Type B pancreatic cell (in vitro differentiated cells): Measurements from ENCODE around the gene EFNB1. TPM values are rescaled to one million over a fixed set of nuclear protein-coding genes. Genes with fewer than 3 reads are reported as not detected.

Experiments used
- DNase-seq: peaks from one replicate; pipeline ENCODE4 v3.0.0; 2021; ENCODE audit warnings: mixed read lengths; ENCODE audit not compliant: unreplicated experiment; ENCODE audit errors: extremely low spot score
- H3K27ac Mint-ChIP-seq: 2 replicates; pipeline ENCODE4 v1.8.0; 2021; ENCODE audit warnings: mild to moderate bottlenecking, mixed read lengths
- H3K27me3 Mint-ChIP-seq: 2 replicates; pipeline ENCODE4 v1.8.0; 2021; ENCODE audit warnings: mixed read lengths
- H3K36me3 Mint-ChIP-seq: 2 replicates; pipeline ENCODE4 v1.8.0; 2021; ENCODE audit warnings: mixed read lengths
- H3K4me1 Mint-ChIP-seq: one replicate; pipeline ENCODE4 v1.8.0; 2021; ENCODE audit warnings: mixed read lengths; ENCODE audit not compliant: unreplicated experiment
- H3K4me3 Mint-ChIP-seq: 2 replicates; pipeline ENCODE4 v1.8.0; 2021; ENCODE audit warnings: mild to moderate bottlenecking, mixed read lengths
- H3K9me3 Mint-ChIP-seq: 2 replicates; pipeline ENCODE4 v1.8.0; 2021; ENCODE audit warnings: mixed read lengths
- CTCF ChIP-seq: fragments of 200-600 bp; sonication (generic); conservative IDR thresholded peaks from 2 replicates; pipeline ENCODE4 v1.5.0; 2021; ENCODE audit warnings: antibody characterized with exemption, mild to moderate bottlenecking
- total RNA-seq: library from RNA; stranded (reverse); gene quantifications from 2 replicates; pipeline ENCODE4 v1.2.1, GENCODE V29; 2021; ENCODE audit warnings: low replicate concordance

The EFNB1 gene
- total RNA-seq, 1 donor from 2014 or later: 63.7 TPM

GRCh38 chrX:68865300-68865699 is 36.5 kb downstream of the EFNB1 start:
- no peak for TF ChIP-seq CTCF
- no peaks in the 10 kb centered on the region for H3K9me3 Mint-ChIP-seq
- H3K27me3 Mint-ChIP-seq: no peaks in the 10 kb centered on the region
- H3K36me3 Mint-ChIP-seq: no peaks in the 10 kb centered on the region
- no peak overlapping the region for H3K27ac Mint-ChIP-seq
- no peak for DNase-seq
- H3K4me3 Mint-ChIP-seq: no peak overlapping the region
- H3K4me1 Mint-ChIP-seq: peaks cover 20% of the 10 kb centered on the region

DNA sequence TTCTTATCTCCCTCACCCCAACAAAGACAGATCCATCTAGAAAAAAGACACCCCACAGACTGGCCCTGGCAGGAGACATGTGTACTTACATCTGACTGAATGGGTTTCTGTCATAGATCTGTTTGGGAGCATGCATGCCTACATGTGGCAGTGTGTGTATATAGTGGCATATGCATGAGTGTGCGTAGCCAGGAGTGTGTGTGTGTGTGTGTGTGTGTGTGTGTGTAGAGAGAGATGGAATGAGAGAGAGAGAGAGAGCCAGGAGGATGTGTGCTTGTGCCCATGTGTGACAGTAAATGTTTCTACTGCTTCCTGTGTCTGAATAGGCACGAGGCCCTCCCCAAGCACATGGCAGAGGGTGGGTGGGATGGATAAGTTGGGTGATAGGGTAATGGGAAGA is 37.1 kb downstream of the EFNB1 start:
- no peaks in the 10 kb centered on the region for H3K36me3 Mint-ChIP-seq
- H3K4me3 Mint-ChIP-seq: no peak overlapping the region
- no peak overlapping the region for H3K27ac Mint-ChIP-seq
- peaks cover 20% of the 10 kb centered on the region for H3K4me1 Mint-ChIP-seq
- DNase-seq: no peak
- no peak for TF ChIP-seq CTCF
- no peaks in the 10 kb centered on the region for H3K27me3 Mint-ChIP-seq
- no peaks in the 10 kb centered on the region for H3K9me3 Mint-ChIP-seq

DNA sequence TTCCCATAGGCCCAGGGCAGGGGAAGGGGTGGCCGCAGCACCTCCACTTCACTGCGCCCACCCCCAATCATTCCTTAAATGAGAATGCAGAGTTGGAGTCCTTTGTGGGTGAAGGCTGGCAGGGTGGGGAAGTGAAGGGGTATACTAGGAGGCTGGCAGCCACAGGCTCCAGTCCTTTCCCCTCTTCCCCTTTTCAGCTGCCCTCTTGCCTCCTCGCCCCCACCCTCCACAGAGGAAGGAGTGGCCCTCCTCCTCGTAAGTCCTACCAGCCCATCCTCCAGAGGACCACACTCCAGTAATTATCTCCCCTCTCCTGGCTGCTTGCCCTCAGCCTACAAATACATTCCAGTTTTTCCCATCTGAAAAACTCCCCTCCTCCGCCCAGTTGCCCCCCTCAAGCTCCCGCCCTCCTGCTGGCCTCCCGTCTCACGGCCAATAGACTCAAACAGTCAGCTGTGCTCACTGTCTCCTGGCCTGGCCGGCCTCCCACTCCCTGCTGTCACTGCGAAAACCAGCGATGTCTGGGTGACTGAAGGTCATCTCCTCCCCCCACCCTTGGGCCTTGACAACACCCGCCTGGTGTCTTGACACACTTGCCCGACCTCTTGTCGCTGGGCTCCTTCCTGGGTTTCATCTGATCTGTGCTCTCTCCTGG is 38.8 kb downstream of the EFNB1 start:
- Mint-ChIP-seq H3K4me3 (peak overlapping the region; percentile 7), H3K9me3 (no peaks in the 10 kb centered on the region), H3K4me1 (peaks cover 33% of the 10 kb centered on the region), H3K27me3 (no peaks in the 10 kb centered on the region), H3K27ac (peak overlapping the region; percentile 31), H3K36me3 (no peaks in the 10 kb centered on the region)
- no peak for TF ChIP-seq CTCF
- no peak for DNase-seq

DNA sequence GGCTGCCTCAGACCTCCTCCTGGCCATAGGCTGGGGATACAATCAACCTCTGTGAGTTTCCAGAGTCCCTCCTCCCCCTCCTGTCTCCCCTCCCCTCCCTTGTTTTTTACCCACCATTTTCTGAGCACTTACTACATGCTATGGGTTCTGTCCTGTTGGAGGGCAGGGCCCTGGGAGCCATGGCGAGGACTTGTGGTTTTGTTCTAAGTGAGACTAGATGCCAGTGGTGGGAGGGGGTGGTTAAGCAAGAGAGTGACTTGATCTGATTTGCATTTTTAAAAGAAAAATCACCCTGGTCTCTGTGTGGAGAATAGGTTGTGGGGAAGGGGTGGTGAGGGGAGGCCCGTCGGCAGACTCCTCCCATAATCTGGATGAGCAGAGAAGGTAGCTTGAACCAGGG is 39.5 kb downstream of the EFNB1 start:
- TF ChIP-seq CTCF: no peak
- H3K9me3 Mint-ChIP-seq: no peaks in the 10 kb centered on the region
- H3K36me3 Mint-ChIP-seq: no peaks in the 10 kb centered on the region
- peak overlapping the region; percentile 31 for H3K27ac Mint-ChIP-seq
- DNase-seq: no peak
- no peaks in the 10 kb centered on the region for H3K27me3 Mint-ChIP-seq
- H3K4me1 Mint-ChIP-seq: peaks cover 33% of the 10 kb centered on the region
- no peak overlapping the region for H3K4me3 Mint-ChIP-seq

- H3K27me3 Mint-ChIP-seq: no peaks in the 10 kb centered on the region
- DNase-seq: no peak
- no peak for TF ChIP-seq CTCF
- peak overlapping the region; percentile 16 for H3K4me3 Mint-ChIP-seq
- H3K4me1 Mint-ChIP-seq: peaks cover 33% of the 10 kb centered on the region
- H3K9me3 Mint-ChIP-seq: no peaks in the 10 kb centered on the region
- no peaks in the 10 kb centered on the region for H3K36me3 Mint-ChIP-seq
- H3K27ac Mint-ChIP-seq: peak overlapping the region; percentile 20
Measured at GRCh38 chrX:68868902-68869800, 40.3 kb downstream of the EFNB1 start.
